ENCODE results near the gene ZNF792. TPM values are rescaled to one million over a fixed set of nuclear protein-coding genes. Genes with fewer than 3 reads are reported as not detected.
A peak's percentile ranks its signal among the peaks of the same experiment; 100 is the strongest.

ZNF792 gene
- total and polyA plus RNA-seq, 5 donors from 2014 or later, result 15.5 to 24.7 (median 19.5) TPM

DNA sequence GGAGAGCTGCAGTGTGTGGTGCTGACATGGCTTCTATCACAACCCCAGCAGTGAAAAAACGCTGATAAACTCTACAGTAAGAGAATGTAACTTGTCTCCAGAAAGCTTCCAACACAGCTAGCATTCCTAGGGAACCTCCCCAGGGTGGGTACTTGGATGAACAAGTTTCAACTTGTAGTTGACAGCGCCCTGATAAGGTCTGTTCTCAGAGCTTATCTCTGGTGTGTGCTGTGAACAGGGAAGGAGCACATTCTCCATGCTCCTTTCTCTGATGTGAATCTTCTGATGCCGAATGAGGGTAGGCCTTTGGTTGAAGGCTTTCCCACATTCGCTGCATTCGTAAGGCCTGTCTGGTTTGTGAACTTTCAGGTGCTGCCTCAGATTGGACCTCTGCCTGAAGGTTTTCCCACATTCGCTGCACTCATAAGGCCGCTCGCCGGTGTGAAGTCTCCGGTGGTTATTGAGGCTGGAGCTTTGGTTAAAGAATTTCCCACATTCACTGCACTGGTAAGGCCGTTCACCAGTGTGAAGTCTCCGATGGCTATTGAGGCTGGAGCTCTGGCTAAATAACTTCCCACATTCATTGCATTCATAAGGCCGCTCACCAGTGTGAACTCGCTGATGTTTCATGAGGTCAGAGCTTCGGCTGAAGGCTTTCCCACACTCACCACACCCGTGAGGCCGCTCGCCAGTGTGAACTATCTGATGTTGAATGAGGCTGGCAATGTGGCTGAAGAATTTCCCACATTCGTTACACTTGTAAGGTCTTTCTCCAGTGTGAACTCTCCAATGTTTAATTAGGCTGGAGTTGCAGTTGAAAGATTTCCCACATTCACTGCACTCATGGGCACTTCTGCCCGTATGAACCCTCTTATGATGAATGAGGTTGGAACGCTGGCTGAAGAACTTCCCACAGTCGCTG is 5.9 kb downstream of the ZNF792 start:
- Mint-ChIP-seq H3K36me3 (peaks cover 82% of the 10 kb centered on the region), H3K4me1 (peaks cover 16 to 27% (median 20%) of the 10 kb centered on the region in 4 donors), H3K27me3 (no peaks in the 10 kb centered on the region), H3K9me3 (peaks cover 8 to 92% (median 48%) of the 10 kb centered on the region in 7 donors), H3K27ac (no peak overlapping the region), H3K4me3 (no peak overlapping the region)
- ATAC-seq (ENCODE audit: low read depth in 2 of 2) (no peak), DNase-seq (peak in 1 of 3 donors; percentile 22)
- peaks cover 73% of the 10 kb centered on the region for H3K36me3 ChIP-seq (ENCODE audit: control insufficient read depth, insufficient read depth, low read length)
- H3K27ac ChIP-seq (ENCODE audit: insufficient read depth, low read length, poor library complexity, severe bottlenecking), result no peak overlapping the region
- H3K9me3 ChIP-seq (ENCODE audit: control insufficient read depth in 2 of 2, low read length in 2 of 2), result peaks cover 81 to 94% of the 10 kb centered on the region in 2 experiments
- H3K27me3 ChIP-seq (ENCODE audit: control insufficient read depth, insufficient read depth, low read length), result no peaks in the 10 kb centered on the region
- H3K4me1 ChIP-seq (ENCODE audit: control insufficient read depth, insufficient read depth, low read length, poor library complexity, severe bottlenecking), result peaks cover 20% of the 10 kb centered on the region
- no peak overlapping the region for H3K4me3 ChIP-seq (ENCODE audit: low read depth, low read length)

DNA sequence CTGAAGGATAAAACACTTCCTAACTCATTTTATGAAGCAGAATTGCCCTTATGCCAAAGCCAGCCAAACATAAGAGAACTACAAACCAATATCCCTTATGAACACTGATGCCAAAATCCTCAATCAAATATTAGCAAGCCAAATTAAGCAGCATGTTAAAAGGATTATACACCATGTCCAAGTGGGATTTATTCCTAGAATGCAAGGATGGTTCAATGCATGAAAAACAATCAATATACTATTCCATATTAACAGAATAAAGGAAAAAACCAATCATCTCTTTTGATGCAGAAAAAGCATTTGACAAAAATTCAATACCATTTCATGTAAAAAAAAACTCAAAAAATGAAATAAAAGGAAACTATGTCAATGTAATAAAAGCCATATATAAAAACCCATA is 10.9 kb downstream of the ZNF792 start:
- H3K36me3 ChIP-seq (ENCODE audit: control insufficient read depth, insufficient read depth, low read length), result peaks cover 40% of the 10 kb centered on the region

DNA sequence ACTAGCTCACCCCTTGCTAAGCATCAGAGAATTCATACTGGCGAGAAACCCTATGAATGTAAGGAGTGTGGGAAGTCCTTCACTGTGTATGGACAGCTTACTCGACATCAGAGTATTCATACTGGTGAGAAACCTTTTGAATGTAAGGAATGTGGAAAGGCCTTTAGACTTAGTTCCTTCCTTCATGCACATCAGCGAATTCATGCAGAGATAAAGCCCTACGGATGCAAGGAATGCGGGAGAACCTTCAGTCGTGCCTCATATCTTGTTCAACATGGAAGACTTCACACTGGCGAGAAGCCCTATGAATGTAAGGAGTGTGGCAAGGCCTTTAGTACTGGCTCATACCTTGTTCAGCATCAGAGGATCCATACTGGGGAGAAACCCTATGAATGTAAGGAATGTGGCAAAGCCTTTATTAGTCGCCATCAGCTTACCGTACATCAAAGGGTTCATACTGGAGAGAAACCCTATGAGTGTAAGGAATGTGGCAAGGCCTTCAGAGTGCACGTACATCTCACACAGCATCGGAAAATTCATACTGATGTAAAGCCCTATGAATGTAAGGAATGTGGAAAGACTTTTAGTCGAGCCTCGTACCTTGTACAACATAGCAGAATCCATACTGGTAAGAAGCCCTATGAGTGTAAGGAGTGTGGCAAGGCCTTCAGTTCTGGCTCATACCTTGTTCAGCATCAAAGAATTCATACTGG is 20.0 kb downstream of the ZNF792 start:
- H3K36me3 ChIP-seq (ENCODE audit: control insufficient read depth, insufficient read depth, low read length), result peaks cover 26% of the 10 kb centered on the region
- H3K4me1 ChIP-seq (ENCODE audit: control insufficient read depth, insufficient read depth, low read length, poor library complexity, severe bottlenecking), result no peaks in the 10 kb centered on the region
- H3K4me3 ChIP-seq (ENCODE audit: low read depth, low read length), result no peak overlapping the region
- Mint-ChIP-seq H3K9me3 (peaks cover 2 to 74% (median 33%) of the 10 kb centered on the region in 7 donors), H3K4me1 (peaks cover 0 to 5% (median 0%) of the 10 kb centered on the region in 4 donors), H3K27ac (no peak overlapping the region), H3K36me3 (peaks cover 44% of the 10 kb centered on the region), H3K4me3 (no peak overlapping the region), H3K27me3 (no peaks in the 10 kb centered on the region)
- no peaks in the 10 kb centered on the region for H3K27me3 ChIP-seq (ENCODE audit: control insufficient read depth, insufficient read depth, low read length)
- ATAC-seq (ENCODE audit: low read depth in 2 of 2), result no peak
- H3K27ac ChIP-seq (ENCODE audit: insufficient read depth, low read length, poor library complexity, severe bottlenecking), result no peak overlapping the region
- H3K9me3 ChIP-seq (ENCODE audit: control insufficient read depth in 2 of 2, low read length in 2 of 2), result peaks cover 77 to 91% of the 10 kb centered on the region in 2 experiments
- DNase-seq, result no peak

More for the DNA sequence above, 10.9 kb downstream of the ZNF792 start:
- Histone ChIP-seq H3K27ac (ENCODE audit: insufficient read depth, low read length, poor library complexity, severe bottlenecking) (no peak overlapping the region), H3K4me3 (ENCODE audit: low read depth, low read length) (no peak overlapping the region), H3K9me3 (ENCODE audit: control insufficient read depth in 2 of 2, low read length in 2 of 2) (peaks cover 87 to 97% of the 10 kb centered on the region in 2 experiments), H3K4me1 (ENCODE audit: control insufficient read depth, insufficient read depth, low read length, poor library complexity, severe bottlenecking) (no peaks in the 10 kb centered on the region), H3K27me3 (ENCODE audit: control insufficient read depth, insufficient read depth, low read length) (no peaks in the 10 kb centered on the region)
- no peak overlapping the region for H3K27ac Mint-ChIP-seq
- DNase-seq (no peak), ATAC-seq (ENCODE audit: low read depth in 2 of 2) (no peak)
- H3K4me1 Mint-ChIP-seq, result peaks cover 0 to 13% (median 4%) of the 10 kb centered on the region in 4 donors
- H3K27me3 Mint-ChIP-seq, result no peaks in the 10 kb centered on the region
- H3K4me3 Mint-ChIP-seq, result no peak overlapping the region
- peaks cover 3 to 85% (median 53%) of the 10 kb centered on the region in 7 donors for H3K9me3 Mint-ChIP-seq
- peaks cover 63% of the 10 kb centered on the region for H3K36me3 Mint-ChIP-seq

DNA sequence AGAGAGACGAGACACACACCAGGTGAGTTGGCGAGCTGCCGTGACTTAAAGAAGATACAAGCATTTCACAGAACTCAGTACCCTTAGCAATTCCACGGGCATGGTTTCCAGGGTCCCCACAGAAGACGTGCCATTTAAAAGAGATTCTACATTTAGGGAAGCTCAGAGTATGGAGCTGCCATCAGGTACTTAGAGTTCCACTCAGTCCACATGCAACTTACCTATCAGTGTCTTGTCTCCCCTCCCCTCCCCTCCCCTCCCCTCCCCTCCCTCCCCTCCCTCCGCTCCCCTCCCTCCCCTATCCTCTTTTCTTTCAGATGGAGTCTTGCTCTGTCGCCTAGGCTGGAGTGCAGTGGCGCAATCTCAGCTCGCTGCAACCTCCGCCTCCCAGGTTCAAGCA is 25.1 kb downstream of the ZNF792 start:
- Histone ChIP-seq H3K4me3 (ENCODE audit: low read depth, low read length) (no peak overlapping the region), H3K27ac (ENCODE audit: insufficient read depth, low read length, poor library complexity, severe bottlenecking) (no peak overlapping the region), H3K27me3 (ENCODE audit: control insufficient read depth, insufficient read depth, low read length) (no peaks in the 10 kb centered on the region), H3K9me3 (ENCODE audit: control insufficient read depth in 2 of 2, low read length in 2 of 2) (peaks cover 33 to 41% of the 10 kb centered on the region in 2 experiments), H3K36me3 (ENCODE audit: control insufficient read depth, insufficient read depth, low read length) (peaks cover 40% of the 10 kb centered on the region), H3K4me1 (ENCODE audit: control insufficient read depth, insufficient read depth, low read length, poor library complexity, severe bottlenecking) (no peaks in the 10 kb centered on the region)
- Mint-ChIP-seq H3K27ac (no peak overlapping the region), H3K4me1 (no peaks in the 10 kb centered on the region), H3K9me3 (peaks cover 4 to 41% (median 16%) of the 10 kb centered on the region in 7 donors), H3K36me3 (peaks cover 58% of the 10 kb centered on the region), H3K27me3 (no peaks in the 10 kb centered on the region), H3K4me3 (no peak overlapping the region)
- DNase-seq, result no peak
- no peak for ATAC-seq (ENCODE audit: low read depth in 2 of 2)

DNA sequence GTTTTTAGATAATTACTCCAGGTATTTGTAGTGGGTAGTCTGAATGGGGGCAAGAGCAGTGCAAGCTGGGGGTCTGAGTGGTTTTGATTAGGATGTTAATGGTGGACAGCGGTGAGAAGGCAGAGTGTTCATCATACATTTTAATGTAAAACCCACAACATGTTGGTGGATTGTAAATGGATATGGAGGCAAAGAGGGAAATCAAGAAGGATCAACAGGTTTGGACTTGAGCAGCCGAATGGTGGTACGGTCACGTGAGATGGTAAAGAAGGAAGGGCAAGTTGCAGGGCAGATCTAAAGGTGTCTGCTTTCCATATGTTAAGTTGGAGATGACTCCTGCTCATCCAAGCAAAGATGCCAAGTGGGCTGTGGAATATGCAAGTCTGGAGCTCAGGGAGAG is 27.8 kb downstream of the ZNF792 start:
- no peak overlapping the region for H3K4me3 Mint-ChIP-seq
- no peak overlapping the region for H3K27ac Mint-ChIP-seq
- Histone ChIP-seq H3K27me3 (ENCODE audit: control insufficient read depth, insufficient read depth, low read length) (no peaks in the 10 kb centered on the region), H3K36me3 (ENCODE audit: control insufficient read depth, insufficient read depth, low read length) (peaks cover 44% of the 10 kb centered on the region), H3K4me3 (ENCODE audit: low read depth, low read length) (no peak overlapping the region), H3K9me3 (ENCODE audit: control insufficient read depth in 2 of 2, low read length in 2 of 2) (peaks cover 12 to 14% of the 10 kb centered on the region in 2 experiments), H3K27ac (ENCODE audit: insufficient read depth, low read length, poor library complexity, severe bottlenecking) (no peak overlapping the region), H3K4me1 (ENCODE audit: control insufficient read depth, insufficient read depth, low read length, poor library complexity, severe bottlenecking) (no peaks in the 10 kb centered on the region)
- no peaks in the 10 kb centered on the region for H3K27me3 Mint-ChIP-seq
- H3K4me1 Mint-ChIP-seq, result peaks cover 0 to 4% (median 0%) of the 10 kb centered on the region in 4 donors
- H3K36me3 Mint-ChIP-seq, result peaks cover 51% of the 10 kb centered on the region
- ATAC-seq (ENCODE audit: low read depth in 2 of 2), result no peak
- peaks cover 4 to 16% (median 11%) of the 10 kb centered on the region in 7 donors for H3K9me3 Mint-ChIP-seq
- DNase-seq, result no peak

DNA sequence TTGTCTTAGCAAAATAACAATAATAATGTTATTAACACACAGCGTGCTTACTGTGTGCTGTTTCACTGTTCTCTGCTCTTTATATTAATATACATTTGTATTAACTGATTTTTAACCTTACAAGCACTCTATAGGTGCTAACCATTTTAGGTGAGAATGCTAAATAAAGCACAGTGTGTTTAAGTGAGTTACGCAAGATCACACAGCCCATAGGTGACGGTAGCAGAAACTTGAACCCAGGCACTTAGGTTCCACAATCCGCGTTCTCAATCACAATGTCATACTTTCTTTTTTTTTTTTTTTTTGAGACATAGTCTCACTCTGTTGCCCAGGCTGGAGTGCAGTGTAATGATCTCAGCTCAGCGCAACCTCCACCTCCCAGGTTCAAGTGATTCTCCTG is 31.5 kb downstream of the ZNF792 start:
- Mint-ChIP-seq H3K9me3 (peaks cover 2 to 6% (median 5%) of the 10 kb centered on the region in 7 donors), H3K27ac (no peak overlapping the region), H3K4me1 (peaks cover 3 to 29% (median 16%) of the 10 kb centered on the region in 4 donors), H3K27me3 (no peaks in the 10 kb centered on the region), H3K36me3 (peaks cover 44% of the 10 kb centered on the region), H3K4me3 (no peak overlapping the region)
- H3K9me3 ChIP-seq (ENCODE audit: control insufficient read depth in 2 of 2, low read length in 2 of 2), result no peaks in the 10 kb centered on the region
- H3K27ac ChIP-seq (ENCODE audit: insufficient read depth, low read length, poor library complexity, severe bottlenecking), result no peak overlapping the region
- peaks cover 40% of the 10 kb centered on the region for H3K36me3 ChIP-seq (ENCODE audit: control insufficient read depth, insufficient read depth, low read length)
- no peak overlapping the region for H3K4me3 ChIP-seq (ENCODE audit: low read depth, low read length)
- ATAC-seq (ENCODE audit: low read depth in 2 of 2), result no peak
- no peaks in the 10 kb centered on the region for H3K27me3 ChIP-seq (ENCODE audit: control insufficient read depth, insufficient read depth, low read length)
- DNase-seq, result no peak
- peaks cover 3% of the 10 kb centered on the region for H3K4me1 ChIP-seq (ENCODE audit: control insufficient read depth, insufficient read depth, low read length, poor library complexity, severe bottlenecking)

DNA sequence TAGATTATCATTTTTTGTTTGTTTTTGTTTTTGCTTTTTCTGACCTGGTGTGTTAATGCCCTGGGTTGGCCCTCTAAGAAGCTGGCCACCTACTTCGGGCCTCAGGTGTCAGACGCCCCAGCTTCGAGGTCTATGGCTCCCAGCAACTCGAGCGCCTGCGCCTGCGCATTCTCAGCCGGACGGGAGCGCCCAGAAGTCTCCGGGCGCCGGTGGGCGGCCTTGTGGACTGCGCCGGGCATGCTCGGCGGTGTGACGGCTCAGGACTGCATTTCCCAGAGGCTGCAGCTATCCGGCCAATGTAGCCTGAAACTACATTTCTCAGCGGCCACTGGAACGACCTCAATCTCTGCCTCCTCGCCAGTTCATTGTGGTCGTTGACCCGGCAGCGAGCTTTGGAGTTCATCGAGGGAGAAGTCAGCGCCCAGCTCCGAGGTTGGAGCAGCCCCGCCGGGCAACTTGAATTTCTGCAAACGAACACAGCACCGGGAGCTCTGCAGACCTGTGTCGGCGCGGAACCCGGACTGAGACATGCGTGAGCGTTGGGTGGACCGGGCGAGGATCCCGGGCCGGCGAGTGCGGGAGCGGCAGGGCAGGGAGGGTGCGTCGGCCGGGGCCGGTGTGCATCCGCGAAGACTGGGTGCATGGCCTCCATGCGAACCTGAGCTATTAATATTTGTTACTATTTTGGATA is 37.2 kb downstream of the ZNF792 start, which contains the start of gene ZNF30:
Gene ZNF30, plus strand, starts transcription at position 219 of the 691 bp plus-strand sequence. CDS start 3,045 bp downstream, outside the sequence.
- peak within 1 kb of the TSS; percentile 90 to 97 (median 92) for H3K4me3 Mint-ChIP-seq
- Histone ChIP-seq H3K27ac (ENCODE audit: insufficient read depth, low read length, poor library complexity, severe bottlenecking) (no peak within 1 kb of the TSS), H3K9me3 (ENCODE audit: control insufficient read depth in 2 of 2, low read length in 2 of 2) (no peaks in the 10 kb centered on the region), H3K36me3 (ENCODE audit: control insufficient read depth, insufficient read depth, low read length) (peaks cover 10% of the 10 kb centered on the region), H3K27me3 (ENCODE audit: control insufficient read depth, insufficient read depth, low read length) (no peaks in the 10 kb centered on the region), H3K4me1 (ENCODE audit: control insufficient read depth, insufficient read depth, low read length, poor library complexity, severe bottlenecking) (peaks cover 11% of the 10 kb centered on the region), H3K4me3 (ENCODE audit: low read depth, low read length) (peak within 1 kb of the TSS; percentile 82)
- peak; percentile 41 to 85 (median 68) for DNase-seq
- ATAC-seq (ENCODE audit: low read depth in 2 of 2), result peak; percentile 93 to 94
- peaks cover 13% of the 10 kb centered on the region for H3K36me3 Mint-ChIP-seq
- peaks cover 0 to 2% (median 0%) of the 10 kb centered on the region in 7 donors for H3K9me3 Mint-ChIP-seq
- peaks cover 11 to 37% (median 22%) of the 10 kb centered on the region in 4 donors for H3K4me1 Mint-ChIP-seq
- H3K27me3 Mint-ChIP-seq, result peaks cover 13% of the 10 kb centered on the region
- H3K27ac Mint-ChIP-seq, result peak within 1 kb of the TSS in 2 of 3 donors; percentile 83 to 86

Data from CD4-positive, CD25-positive, alpha-beta regulatory T cell (primary cell).